ENCODE results near the gene TCN2.
A peak's percentile ranks its signal among the peaks of the same experiment; 100 is the strongest.

TCN2 gene

GRCh38 chr22:30649430-30650007 lies 42.5 kb downstream of the TCN2 start:
- Histone ChIP-seq H4K91ac (ENCODE audit: low read length) (no peak overlapping the region), H3K4me3 (ENCODE audit: insufficient read depth in 1 of 2, low read depth in 1 of 2, low read length in 2 of 2) (no peak overlapping the region), H3K18ac (ENCODE audit: low read depth in 1 of 2, low read length in 2 of 2) (no peak overlapping the region), H2AFZ (ENCODE audit: low read depth, low read length) (no peak overlapping the region), H3K36me3 (ENCODE audit: control insufficient read depth in 1 of 2, insufficient read depth in 2 of 2, low read depth in 1 of 2, low read length in 2 of 2) (peaks cover 13 to 30% of the 10 kb centered on the region in 2 experiments), H2BK12ac (ENCODE audit: low read length in 2 of 2) (no peak overlapping the region), H3K4me2 (ENCODE audit: low read length, poor library complexity, severe bottlenecking) (no peak overlapping the region), H3K4me1 (ENCODE audit: control insufficient read depth, insufficient read depth, low read depth, low read length) (peaks cover 13% of the 10 kb centered on the region), H3K23ac (ENCODE audit: low read length in 2 of 2) (no peak overlapping the region), H2BK5ac (ENCODE audit: low read depth, low read length, poor library complexity, severe bottlenecking) (no peak overlapping the region), H3K9me3 (ENCODE audit: control insufficient read depth, low read length) (no peaks in the 10 kb centered on the region), H3K14ac (ENCODE audit: low read length in 2 of 2) (no peak overlapping the region), H2BK120ac (ENCODE audit: low read depth, low read length) (no peak overlapping the region), H3K27me3 (ENCODE audit: control insufficient read depth in 1 of 2, insufficient read depth in 1 of 2, low read length in 2 of 2) (no peaks in the 10 kb centered on the region), H2AK5ac (ENCODE audit: low read length, severe bottlenecking) (no peak overlapping the region), H3K4ac (ENCODE audit: low read depth in 1 of 2, low read length in 2 of 2) (no peak overlapping the region), H3K27ac (ENCODE audit: low read length, poor library complexity, severe bottlenecking) (no peak overlapping the region), H3K9ac (ENCODE audit: low read length) (peak overlapping the region; percentile 53), H3K79me1 (replicated peaks; ENCODE audit: low read length, poor library complexity, severe bottlenecking) (peaks cover 15% of the 10 kb centered on the region), H4K8ac (ENCODE audit: low read length) (no peak overlapping the region), H2BK15ac (ENCODE audit: low read depth, poor library complexity, severe bottlenecking) (no peak overlapping the region)
- WGBS, result 40% methylated on average over 1 of the region's 7 CpGs
- DNase-seq, result peak; percentile 65

GRCh38 chr22:30650508-30651116 lies 43.6 kb downstream of the TCN2 start:
- Histone ChIP-seq H3K18ac (ENCODE audit: low read depth in 1 of 2, low read length in 2 of 2) (no peak overlapping the region), H2AK5ac (ENCODE audit: low read length, severe bottlenecking) (no peak overlapping the region), H2BK15ac (ENCODE audit: low read depth, poor library complexity, severe bottlenecking) (no peak overlapping the region), H3K4me2 (ENCODE audit: low read length, poor library complexity, severe bottlenecking) (no peak overlapping the region), H3K9ac (ENCODE audit: low read length) (no peak overlapping the region), H4K91ac (ENCODE audit: low read length) (peak overlapping the region; percentile 54), H3K27me3 (ENCODE audit: control insufficient read depth in 1 of 2, insufficient read depth in 1 of 2, low read length in 2 of 2) (no peaks in the 10 kb centered on the region), H3K23ac (ENCODE audit: low read length in 2 of 2) (no peak overlapping the region), H3K79me1 (replicated peaks; ENCODE audit: low read length, poor library complexity, severe bottlenecking) (peaks cover 16% of the 10 kb centered on the region), H3K36me3 (ENCODE audit: control insufficient read depth in 1 of 2, insufficient read depth in 2 of 2, low read depth in 1 of 2, low read length in 2 of 2) (peaks cover 14 to 37% of the 10 kb centered on the region in 2 experiments), H3K27ac (ENCODE audit: low read length, poor library complexity, severe bottlenecking) (no peak overlapping the region), H2BK12ac (ENCODE audit: low read length in 2 of 2) (no peak overlapping the region), H3K14ac (ENCODE audit: low read length in 2 of 2) (no peak overlapping the region), H2BK120ac (ENCODE audit: low read depth, low read length) (no peak overlapping the region), H3K4me1 (ENCODE audit: control insufficient read depth, insufficient read depth, low read depth, low read length) (peaks cover 13% of the 10 kb centered on the region), H3K4me3 (ENCODE audit: insufficient read depth in 1 of 2, low read depth in 1 of 2, low read length in 2 of 2) (no peak overlapping the region), H2BK5ac (ENCODE audit: low read depth, low read length, poor library complexity, severe bottlenecking) (no peak overlapping the region), H3K9me3 (ENCODE audit: control insufficient read depth, low read length) (no peaks in the 10 kb centered on the region), H2AFZ (ENCODE audit: low read depth, low read length) (no peak overlapping the region), H3K4ac (ENCODE audit: low read depth in 1 of 2, low read length in 2 of 2) (no peak overlapping the region), H4K8ac (ENCODE audit: low read length) (peak overlapping the region; percentile 69)
- WGBS, result 79% methylated on average over 5 of the region's 5 CpGs
- DNase-seq, result no peak

- no peaks in the 10 kb centered on the region for H3K9me3 ChIP-seq (ENCODE audit: control insufficient read depth, low read length)
- H2BK12ac ChIP-seq (ENCODE audit: low read length in 2 of 2), result no peak overlapping the region
- no peak overlapping the region for H2BK15ac ChIP-seq (ENCODE audit: low read depth, poor library complexity, severe bottlenecking)
- H2AK5ac ChIP-seq (ENCODE audit: low read length, severe bottlenecking), result no peak overlapping the region
- peaks cover 7% of the 10 kb centered on the region for H3K79me1 ChIP-seq (replicated peaks; ENCODE audit: low read length, poor library complexity, severe bottlenecking)
- H3K9ac ChIP-seq (ENCODE audit: low read length), result no peak overlapping the region
- DNase-seq, result no peak
- no peak overlapping the region for H2AFZ ChIP-seq (ENCODE audit: low read depth, low read length)
- WGBS, result 83% methylated on average over 2 of the region's 2 CpGs
- no peak overlapping the region for H3K4me2 ChIP-seq (ENCODE audit: low read length, poor library complexity, severe bottlenecking)
- no peak overlapping the region for H3K23ac ChIP-seq (ENCODE audit: low read length in 2 of 2)
- H2BK120ac ChIP-seq (ENCODE audit: low read depth, low read length), result no peak overlapping the region
- H3K27ac ChIP-seq (ENCODE audit: low read length, poor library complexity, severe bottlenecking), result no peak overlapping the region
- peak overlapping the region in 1 of 2 experiments; percentile 79 for H3K14ac ChIP-seq (ENCODE audit: low read length in 2 of 2)
- peaks cover 6% of the 10 kb centered on the region for H3K4me1 ChIP-seq (ENCODE audit: control insufficient read depth, insufficient read depth, low read depth, low read length)
- no peak overlapping the region for H3K18ac ChIP-seq (ENCODE audit: low read depth in 1 of 2, low read length in 2 of 2)
- no peak overlapping the region for H3K4ac ChIP-seq (ENCODE audit: low read depth in 1 of 2, low read length in 2 of 2)
- H3K4me3 ChIP-seq (ENCODE audit: insufficient read depth in 1 of 2, low read depth in 1 of 2, low read length in 2 of 2), result no peak overlapping the region
- H2BK5ac ChIP-seq (ENCODE audit: low read depth, low read length, poor library complexity, severe bottlenecking), result no peak overlapping the region
- peaks cover 9 to 24% of the 10 kb centered on the region in 2 experiments for H3K36me3 ChIP-seq (ENCODE audit: control insufficient read depth in 1 of 2, insufficient read depth in 2 of 2, low read depth in 1 of 2, low read length in 2 of 2)
- H4K8ac ChIP-seq (ENCODE audit: low read length), result no peak overlapping the region
- no peaks in the 10 kb centered on the region for H3K27me3 ChIP-seq (ENCODE audit: control insufficient read depth in 1 of 2, insufficient read depth in 1 of 2, low read length in 2 of 2)
- H4K91ac ChIP-seq (ENCODE audit: low read length), result no peak overlapping the region
These were observed 45.9 kb downstream of the TCN2 start for GRCh38 chr22:30652852-30653251.

- H4K8ac ChIP-seq (ENCODE audit: low read length), result no peak overlapping the region
- H2AFZ ChIP-seq (ENCODE audit: low read depth, low read length), result no peak overlapping the region
- peaks cover 3% of the 10 kb centered on the region for H3K79me1 ChIP-seq (replicated peaks; ENCODE audit: low read length, poor library complexity, severe bottlenecking)
- no peak overlapping the region for H3K14ac ChIP-seq (ENCODE audit: low read length in 2 of 2)
- H3K4me1 ChIP-seq (ENCODE audit: control insufficient read depth, insufficient read depth, low read depth, low read length), result peaks cover 5% of the 10 kb centered on the region
- H3K23ac ChIP-seq (ENCODE audit: low read length in 2 of 2), result no peak overlapping the region
- H3K27me3 ChIP-seq (ENCODE audit: control insufficient read depth in 1 of 2, insufficient read depth in 1 of 2, low read length in 2 of 2), result no peaks in the 10 kb centered on the region
- no peak overlapping the region for H3K4me3 ChIP-seq (ENCODE audit: insufficient read depth in 1 of 2, low read depth in 1 of 2, low read length in 2 of 2)
- H2BK5ac ChIP-seq (ENCODE audit: low read depth, low read length, poor library complexity, severe bottlenecking), result no peak overlapping the region
- peaks cover 6 to 22% of the 10 kb centered on the region in 2 experiments for H3K36me3 ChIP-seq (ENCODE audit: control insufficient read depth in 1 of 2, insufficient read depth in 2 of 2, low read depth in 1 of 2, low read length in 2 of 2)
- 98% methylated on average over 14 of the region's 14 CpGs for WGBS
- H2BK120ac ChIP-seq (ENCODE audit: low read depth, low read length), result no peak overlapping the region
- H3K9me3 ChIP-seq (ENCODE audit: control insufficient read depth, low read length), result no peaks in the 10 kb centered on the region
- H2AK5ac ChIP-seq (ENCODE audit: low read length, severe bottlenecking), result no peak overlapping the region
- no peak overlapping the region for H3K4me2 ChIP-seq (ENCODE audit: low read length, poor library complexity, severe bottlenecking)
- no peak for DNase-seq
- no peak overlapping the region for H3K4ac ChIP-seq (ENCODE audit: low read depth in 1 of 2, low read length in 2 of 2)
- H2BK12ac ChIP-seq (ENCODE audit: low read length in 2 of 2), result no peak overlapping the region
- H2BK15ac ChIP-seq (ENCODE audit: low read depth, poor library complexity, severe bottlenecking), result no peak overlapping the region
- no peak overlapping the region for H3K9ac ChIP-seq (ENCODE audit: low read length)
- no peak overlapping the region for H3K18ac ChIP-seq (ENCODE audit: low read depth in 1 of 2, low read length in 2 of 2)
- no peak overlapping the region for H4K91ac ChIP-seq (ENCODE audit: low read length)
- H3K27ac ChIP-seq (ENCODE audit: low read length, poor library complexity, severe bottlenecking), result no peak overlapping the region
These were observed 47.4 kb downstream of the TCN2 start for GRCh38 chr22:30654361-30654760.
